Prostate gland (tissue), 2 donors: ENCODE results near the gene SLC22A17.

Source experiments
- POLR2AphosphoS5 ChIP-seq: sonication (generic); formaldehyde crosslinking; IDR thresholded peaks from one replicate; pipeline ENCODE4 v1.6.1; 2017; ENCODE audit warnings: antibody characterized with exemption
- TF ChIP-seq, protein P1 (sequence below), 4 experiments: fragments of 200-600 bp in 2 of 4; fragments of 450-650 bp in 2 of 4; sonication (generic) in 2 of 4; IDR thresholded peaks; 1 replicate in 3 of 4; 2 replicates in 1 of 4; pipeline ENCODE4 v1.5.1; 2016 to 2019; ENCODE audit warnings: antibody characterized with exemption in 4 of 4, mild to moderate bottlenecking in 2 of 4, moderate library complexity in 2 of 4

DNA sequence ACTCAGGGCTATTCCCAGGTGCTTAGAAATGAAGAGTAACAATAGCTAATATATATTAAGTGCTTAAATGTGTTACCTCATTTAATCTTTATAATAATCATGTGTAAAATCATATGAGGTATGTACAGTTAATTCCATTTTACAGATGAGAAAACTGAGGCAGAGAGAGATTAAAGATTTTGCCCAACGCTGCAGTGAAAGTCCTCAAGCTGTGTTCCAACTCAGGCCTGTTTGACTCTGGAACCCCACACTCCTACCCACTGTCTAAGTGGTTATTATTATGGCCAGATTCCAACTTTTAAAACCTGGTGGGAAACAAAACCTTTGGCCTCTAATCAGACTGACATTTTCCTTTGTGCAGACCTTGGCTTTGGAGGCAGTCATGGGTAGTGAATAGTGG lies 34.3 kb upstream of the SLC22A17 start:
- TF ChIP-seq, protein P1, sequence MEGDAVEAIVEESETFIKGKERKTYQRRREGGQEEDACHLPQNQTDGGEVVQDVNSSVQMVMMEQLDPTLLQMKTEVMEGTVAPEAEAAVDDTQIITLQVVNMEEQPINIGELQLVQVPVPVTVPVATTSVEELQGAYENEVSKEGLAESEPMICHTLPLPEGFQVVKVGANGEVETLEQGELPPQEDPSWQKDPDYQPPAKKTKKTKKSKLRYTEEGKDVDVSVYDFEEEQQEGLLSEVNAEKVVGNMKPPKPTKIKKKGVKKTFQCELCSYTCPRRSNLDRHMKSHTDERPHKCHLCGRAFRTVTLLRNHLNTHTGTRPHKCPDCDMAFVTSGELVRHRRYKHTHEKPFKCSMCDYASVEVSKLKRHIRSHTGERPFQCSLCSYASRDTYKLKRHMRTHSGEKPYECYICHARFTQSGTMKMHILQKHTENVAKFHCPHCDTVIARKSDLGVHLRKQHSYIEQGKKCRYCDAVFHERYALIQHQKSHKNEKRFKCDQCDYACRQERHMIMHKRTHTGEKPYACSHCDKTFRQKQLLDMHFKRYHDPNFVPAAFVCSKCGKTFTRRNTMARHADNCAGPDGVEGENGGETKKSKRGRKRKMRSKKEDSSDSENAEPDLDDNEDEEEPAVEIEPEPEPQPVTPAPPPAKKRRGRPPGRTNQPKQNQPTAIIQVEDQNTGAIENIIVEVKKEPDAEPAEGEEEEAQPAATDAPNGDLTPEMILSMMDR (IDR thresholded peaks at IDR 0.05) = no peak
- TF ChIP-seq POLR2AphosphoS5 = no peak
